DND-41 (cell line): ENCODE results near the gene AP2B1.

Experiments used
- ATAC-seq: fragments of 200-7000 bp; cut with Tn5 transposase; 3 replicates; pipeline ENCODE4 v1.9.1; 2021; ENCODE audit warnings: low read depth; ENCODE audit not compliant: insufficient read depth
- DNase-seq: peaks from one replicate; pipeline ENCODE4 v3.0.0-alpha.2; 2020
- H2AFZ ChIP-seq: 2 replicates; pipeline ENCODE4 v1.6.0; 2012; ENCODE audit warnings: low read depth, low read length
- H3K27ac ChIP-seq: 2 replicates; pipeline ENCODE4 v1.5.1; 2012; ENCODE audit warnings: low read length, inconsistent platforms
- H3K27me3 ChIP-seq: fragments of 200-600 bp; sonication (generic); 2 replicates; pipeline ENCODE4 v1.6.0; 2012; ENCODE audit warnings: low read length, mild to moderate bottlenecking, inconsistent platforms; ENCODE audit not compliant: insufficient read depth, poor library complexity
- H3K36me3 ChIP-seq: 2 replicates; pipeline ENCODE4 v1.5.1; 2012; ENCODE audit warnings: low read length, inconsistent platforms; ENCODE audit not compliant: insufficient read depth
- H3K4me1 ChIP-seq: 2 replicates; pipeline ENCODE4 v1.5.1; 2012; ENCODE audit warnings: mild to moderate bottlenecking, low read length; ENCODE audit not compliant: insufficient read depth
- H3K4me2 ChIP-seq: 2 replicates; pipeline ENCODE4 v1.6.0; 2012; ENCODE audit warnings: mild to moderate bottlenecking, moderate library complexity, low read length, inconsistent platforms; ENCODE audit not compliant: insufficient read depth
- H3K4me3 ChIP-seq, 2 experiments: fragments of 200-600 bp in 1 of 2; shearing (Covaris generic) in 1 of 2; 2 replicates each; pipeline ENCODE4 v1.5.1; 2012 to 2016; ENCODE audit warnings: inconsistent platforms in 2 of 2, low read length in 2 of 2, mild to moderate bottlenecking in 2 of 2, low read depth in 1 of 2, moderate library complexity in 1 of 2
- H3K79me2 ChIP-seq: 2 replicates; pipeline ENCODE4 v1.6.0; 2012; ENCODE audit warnings: low read length, inconsistent platforms; ENCODE audit not compliant: insufficient read depth
- H3K9ac ChIP-seq: 2 replicates; pipeline ENCODE4 v1.6.0; 2012; ENCODE audit warnings: low read depth, mild to moderate bottlenecking, inconsistent platforms, low read length, moderate library complexity
- H3K9me3 ChIP-seq: 2 replicates; pipeline ENCODE4 v1.5.1; 2012; ENCODE audit warnings: low read length, moderate library complexity, mild to moderate bottlenecking, inconsistent platforms; ENCODE audit not compliant: insufficient read depth, severe bottlenecking
- H4K20me1 ChIP-seq: 2 replicates; pipeline ENCODE4 v1.6.0; 2012; ENCODE audit warnings: low read length; ENCODE audit not compliant: insufficient read depth
- EZH2 ChIP-seq: IDR thresholded peaks from 3 replicates; pipeline ENCODE4 v1.6.1; 2012; ENCODE audit warnings: borderline replicate concordance, low read depth, mild to moderate bottlenecking, moderate library complexity, low read length, inconsistent platforms; ENCODE audit not compliant: severe bottlenecking
- TF ChIP-seq, protein P1 (sequence below): IDR thresholded peaks from 2 replicates; pipeline ENCODE4 v1.5.1; 2012; ENCODE audit warnings: borderline replicate concordance, low read length, moderate library complexity, mild to moderate bottlenecking; ENCODE audit not compliant: poor library complexity, severe bottlenecking; ENCODE audit errors: extremely low read depth

Gene AP2B1

DNA sequence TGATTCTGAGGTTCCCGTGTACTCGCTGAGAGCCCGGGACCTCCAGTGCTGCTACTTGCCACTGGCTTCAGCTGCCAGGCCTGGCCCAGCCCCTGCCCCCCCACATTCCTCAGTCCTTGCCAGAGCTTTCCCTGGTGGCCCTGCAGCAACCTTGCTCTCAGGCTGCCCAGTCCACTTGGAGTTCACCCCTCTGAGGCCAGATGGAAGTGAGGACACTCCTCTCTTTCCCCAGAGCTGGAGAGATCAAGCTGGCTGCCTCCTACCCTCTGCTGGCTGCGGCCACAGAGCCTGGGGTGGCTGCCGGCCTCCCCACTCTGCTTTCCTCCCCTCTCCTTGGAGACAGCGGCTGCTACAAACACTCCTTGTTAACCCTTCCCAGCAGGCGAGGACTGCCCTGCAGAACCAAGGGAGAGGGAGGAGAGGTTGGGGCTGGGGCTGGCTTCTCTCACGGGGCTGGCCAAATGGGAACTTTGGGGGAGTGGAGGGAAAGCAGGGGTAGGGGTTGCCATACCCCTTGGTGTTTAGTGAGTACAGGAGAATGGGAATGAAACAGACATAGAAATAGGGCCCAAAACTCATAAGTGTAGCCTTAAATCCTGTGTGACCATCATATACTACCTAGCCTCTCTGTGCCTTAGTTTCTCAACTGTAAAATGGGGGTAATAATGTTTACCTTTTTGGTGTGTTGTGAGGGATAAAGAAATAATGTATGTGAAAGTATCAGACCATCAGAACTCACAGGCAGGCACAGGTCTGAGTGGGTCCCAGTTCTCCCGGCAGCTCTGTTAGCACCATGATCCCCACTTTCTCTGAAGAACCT lies 166.0 kb downstream of the AP2B1 start, which contains the start of gene GAS2L2:
Gene GAS2L2 (minus strand): TSS at position 295 of the 820 bp plus-strand sequence. CDS start 389 bp downstream, outside the sequence.
- Histone ChIP-seq H2AFZ (no peak within 1 kb of the TSS), H4K20me1 (no peaks in the 10 kb centered on the region; the same call in 1 of the 2 replicates), H3K4me3 (no peak within 1 kb of the TSS), H3K4me2 (no peak within 1 kb of the TSS), H3K4me1 (peaks cover 11% of the 10 kb centered on the region), H3K27ac (no peak within 1 kb of the TSS), H3K36me3 (no peaks in the 10 kb centered on the region), H3K79me2 (no peaks in the 10 kb centered on the region), H3K9me3 (peaks cover 2% of the 10 kb centered on the region), H3K27me3 (peaks cover 26% of the 10 kb centered on the region), H3K9ac (no peak within 1 kb of the TSS)
- ATAC-seq (no peak), DNase-seq (no peak)
- no peak for TF ChIP-seq EZH2
- TF ChIP-seq, protein P1, sequence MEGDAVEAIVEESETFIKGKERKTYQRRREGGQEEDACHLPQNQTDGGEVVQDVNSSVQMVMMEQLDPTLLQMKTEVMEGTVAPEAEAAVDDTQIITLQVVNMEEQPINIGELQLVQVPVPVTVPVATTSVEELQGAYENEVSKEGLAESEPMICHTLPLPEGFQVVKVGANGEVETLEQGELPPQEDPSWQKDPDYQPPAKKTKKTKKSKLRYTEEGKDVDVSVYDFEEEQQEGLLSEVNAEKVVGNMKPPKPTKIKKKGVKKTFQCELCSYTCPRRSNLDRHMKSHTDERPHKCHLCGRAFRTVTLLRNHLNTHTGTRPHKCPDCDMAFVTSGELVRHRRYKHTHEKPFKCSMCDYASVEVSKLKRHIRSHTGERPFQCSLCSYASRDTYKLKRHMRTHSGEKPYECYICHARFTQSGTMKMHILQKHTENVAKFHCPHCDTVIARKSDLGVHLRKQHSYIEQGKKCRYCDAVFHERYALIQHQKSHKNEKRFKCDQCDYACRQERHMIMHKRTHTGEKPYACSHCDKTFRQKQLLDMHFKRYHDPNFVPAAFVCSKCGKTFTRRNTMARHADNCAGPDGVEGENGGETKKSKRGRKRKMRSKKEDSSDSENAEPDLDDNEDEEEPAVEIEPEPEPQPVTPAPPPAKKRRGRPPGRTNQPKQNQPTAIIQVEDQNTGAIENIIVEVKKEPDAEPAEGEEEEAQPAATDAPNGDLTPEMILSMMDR, result no peak

DNA sequence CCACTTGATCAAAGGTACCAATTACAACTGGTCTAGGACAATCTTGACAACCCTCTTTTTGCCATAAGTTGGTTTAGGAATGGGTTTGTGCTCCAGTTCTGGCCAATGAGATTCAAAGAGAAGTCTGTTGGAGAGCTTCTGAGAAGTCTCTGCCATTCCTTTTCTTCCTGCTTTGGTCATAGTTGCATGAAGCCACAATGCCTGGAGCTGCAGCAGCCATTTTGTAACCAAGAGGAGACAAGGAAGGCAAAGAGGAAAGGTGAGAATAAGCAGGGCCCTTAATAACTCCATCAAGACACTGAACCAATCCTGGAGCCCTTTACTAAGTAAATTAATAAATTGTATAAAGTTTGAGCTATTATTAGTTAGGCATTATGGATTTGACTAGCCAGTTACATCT lies 170.1 kb downstream of the AP2B1 start:
- peaks cover 2% of the 10 kb centered on the region for H3K9me3 ChIP-seq
- no peak for ATAC-seq
- H3K27ac ChIP-seq, result no peak overlapping the region
- H3K27me3 ChIP-seq, result no peaks in the 10 kb centered on the region
- H3K36me3 ChIP-seq, result no peaks in the 10 kb centered on the region
- TF ChIP-seq, protein P1, result no peak
- no peak overlapping the region for H2AFZ ChIP-seq
- H4K20me1 ChIP-seq, result no peaks in the 10 kb centered on the region
- H3K4me1 ChIP-seq, result no peaks in the 10 kb centered on the region
- H3K9ac ChIP-seq, result no peak overlapping the region
- no peak overlapping the region for H3K4me2 ChIP-seq
- DNase-seq, result no peak
- no peak overlapping the region for H3K4me3 ChIP-seq
- no peaks in the 10 kb centered on the region for H3K79me2 ChIP-seq

DNA sequence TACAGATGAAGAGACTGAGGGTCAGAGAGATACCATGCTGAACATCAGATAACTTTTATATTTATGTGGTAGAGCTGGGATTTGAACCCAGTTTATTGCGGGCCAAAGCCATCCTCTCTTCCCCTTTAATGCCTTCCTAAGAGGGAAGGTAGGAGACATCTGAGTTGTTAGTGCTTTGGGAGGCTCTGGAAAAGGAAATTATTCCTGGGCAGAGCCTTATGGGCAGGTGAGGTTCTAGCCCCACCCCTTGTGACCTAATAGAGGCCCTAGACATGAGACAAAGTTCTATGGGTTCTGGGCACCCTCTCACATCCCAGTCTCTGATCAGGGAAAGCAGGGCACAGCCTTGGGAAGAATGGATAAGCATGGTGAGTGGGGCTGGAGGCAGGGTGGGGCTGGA lies 173.5 kb downstream of the AP2B1 start, which contains the start of gene C17orf50:
Gene C17orf50 (plus strand): TSS at position 301 of the 400 bp plus-strand sequence. CDS start 55 bp downstream, at position 356.
- Histone ChIP-seq H3K4me2 (no peak within 1 kb of the TSS), H3K27ac (no peak within 1 kb of the TSS), H4K20me1 (no peaks in the 10 kb centered on the region), H3K36me3 (no peaks in the 10 kb centered on the region), H3K4me3 (no peak within 1 kb of the TSS), H3K9me3 (peaks cover 2% of the 10 kb centered on the region), H3K9ac (no peak within 1 kb of the TSS), H2AFZ (no peak within 1 kb of the TSS), H3K4me1 (peaks cover 22% of the 10 kb centered on the region), H3K27me3 (no peaks in the 10 kb centered on the region), H3K79me2 (no peaks in the 10 kb centered on the region)
- no peak for DNase-seq
- TF ChIP-seq, protein P1, result no peak
- no peak for TF ChIP-seq EZH2
- no peak for ATAC-seq
